Inferior parietal cortex (tissue), 1 donor: ENCODE results near the gene CEP192.
"Not testable (repeated sequence)": the region's sequence is repeated elsewhere in the genome, so short reads cannot be mapped to it uniquely, and the experiment has no call there.

Experiments used
- DNase-seq: peaks from one replicate; pipeline ENCODE4 v3.0.0-alpha.2; 2016; ENCODE audit errors: extremely low spot score

The CEP192 gene

GRCh38 chr18:12990967-12991820, at the start of gene CEP192:
Gene CEP192, plus strand, starts transcription at chr18:12991362. Its CDS starts 8,063 bp downstream, at chr18:12999425.
- peak; percentile 97 for DNase-seq

- DNase-seq: no peak
Measured at GRCh38 chr18:12943215-12943614, 47.9 kb upstream of the CEP192 start.

GRCh38 chr18:12944709-12945108, 46.5 kb upstream of the CEP192 start:
- DNase-seq: no peak

- DNase-seq: peak; percentile 33
Measured at GRCh38 chr18:12946549-12947284, 44.4 kb upstream of the CEP192 start.

GRCh38 chr18:12947285-12948049, 43.7 kb upstream of the CEP192 start, which contains the start of gene SEH1L:
Gene SEH1L, plus strand, starts transcription at chr18:12948011. Its CDS starts 111 bp downstream, at chr18:12948122.
- peak; percentile 79 for DNase-seq

GRCh38 chr18:12948050-12948804, 42.9 kb upstream of the CEP192 start:
- peak; percentile 77 for DNase-seq

- DNase-seq: no peak
Measured at GRCh38 chr18:12958478-12958877, 32.7 kb upstream of the CEP192 start.

GRCh38 chr18:12960395-12960794, 30.8 kb upstream of the CEP192 start:
- no peak for DNase-seq

- DNase-seq: no peak
Measured at GRCh38 chr18:12960853-12961397, 30.2 kb upstream of the CEP192 start.

- no peak for DNase-seq
Measured at GRCh38 chr18:12963069-12963468, 28.1 kb upstream of the CEP192 start.

GRCh38 chr18:12968115-12968514, 23.0 kb upstream of the CEP192 start:
- no peak for DNase-seq

GRCh38 chr18:12968619-12969018, 22.5 kb upstream of the CEP192 start:
- no peak for DNase-seq

GRCh38 chr18:12973562-12974213, 17.5 kb upstream of the CEP192 start:
- no peak for DNase-seq

GRCh38 chr18:12975488-12975887, 15.7 kb upstream of the CEP192 start:
- DNase-seq: no peak

- no peak for DNase-seq
Measured at GRCh38 chr18:12976305-12976704, 14.9 kb upstream of the CEP192 start.

- DNase-seq: not testable (repeated sequence)
Measured at GRCh38 chr18:12980065-12980464, 11.1 kb upstream of the CEP192 start.

GRCh38 chr18:12989397-12990122, 1.6 kb upstream of the CEP192 start:
- DNase-seq: no peak

GRCh38 chr18:12990123-12990475, 1.1 kb upstream of the CEP192 start:
- DNase-seq: no peak

GRCh38 chr18:12990641-12990966, 558 bp upstream of the CEP192 start:
- DNase-seq: peak; percentile 17

GRCh38 chr18:12991821-12992179, 638 bp downstream of the CEP192 start:
- DNase-seq: no peak
